ENCODE measurements around the gene FUT2.
"Not testable (repeated sequence)": the region's sequence is repeated elsewhere in the genome, so short reads cannot be mapped to it uniquely, and the experiment has no call there.

FUT2 gene

DNA sequence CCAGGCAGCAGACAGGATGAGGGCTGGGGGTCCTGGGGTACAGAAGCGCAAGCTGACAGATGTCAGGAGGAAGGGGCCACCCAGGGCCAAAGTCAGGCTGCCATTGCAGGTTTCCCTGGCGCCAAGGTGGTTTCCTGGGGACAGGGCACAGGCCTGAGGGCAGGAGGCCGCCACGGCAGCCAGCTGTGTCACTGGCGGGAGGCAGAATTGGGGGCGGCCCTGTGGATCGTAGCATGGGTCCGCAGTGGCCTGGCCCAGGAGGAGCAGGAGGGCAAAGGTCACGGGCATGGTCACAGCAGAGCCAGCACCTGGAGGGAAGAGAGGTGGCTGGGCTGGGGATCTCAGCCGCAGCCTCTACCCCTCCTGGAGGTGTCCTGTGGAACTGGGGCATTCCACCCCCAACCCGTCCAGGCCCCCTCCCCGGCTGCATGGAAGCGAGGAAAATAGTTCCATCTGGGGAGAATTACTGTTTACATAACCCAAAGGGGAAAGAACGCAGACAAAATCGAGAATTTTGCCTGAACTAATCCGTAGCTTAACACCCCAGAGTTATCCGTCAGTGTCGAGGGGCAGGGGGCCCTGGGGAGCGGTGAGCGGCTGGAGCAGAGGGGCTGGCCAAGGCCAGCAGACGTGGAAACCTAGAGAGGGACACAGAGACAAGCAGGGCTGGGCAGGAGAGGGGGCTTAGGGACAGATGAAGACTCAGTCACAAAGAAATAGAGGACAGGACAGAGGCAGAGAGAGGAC lies 24.9 kb upstream of the FUT2 start:
- no peak for DNase-seq (ENCODE audit: low spot score)

DNA sequence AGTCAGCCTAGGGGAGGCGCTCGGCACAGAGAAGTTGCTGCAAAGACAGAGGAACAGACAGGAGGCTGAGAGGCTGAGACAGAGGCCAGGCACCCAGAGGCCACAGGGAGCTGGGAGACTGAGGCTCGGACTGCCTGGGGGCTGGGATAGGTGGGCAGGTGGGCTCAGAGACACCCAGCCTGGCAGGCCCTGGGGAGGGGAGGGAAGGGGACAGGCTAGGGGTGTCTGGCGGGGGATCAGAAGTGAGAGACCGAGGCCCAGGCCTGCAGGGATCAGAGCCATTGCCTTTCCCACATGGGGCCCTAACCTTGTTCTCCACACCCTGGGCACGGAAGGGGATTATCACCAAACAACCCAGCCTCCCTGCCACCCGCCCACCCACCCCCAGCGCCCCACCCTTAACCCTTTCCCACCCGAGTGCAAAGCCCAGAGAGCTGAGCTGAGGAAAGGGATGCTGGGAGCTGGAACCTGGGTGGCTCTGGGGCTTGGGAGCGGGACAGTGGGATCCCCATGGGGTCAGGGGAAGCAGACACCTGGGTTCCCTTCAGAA lies 24.2 kb upstream of the FUT2 start:
- no peak for DNase-seq (ENCODE audit: low spot score)

- DNase-seq (ENCODE audit: low spot score), result no peak
These were observed 22.8 kb upstream of the FUT2 start, which contains the start of gene NTN5 for GRCh38 chr19:48672994-48673393. Gene NTN5, minus strand, starts transcription at chr19:48673017. Its CDS starts 2,031 bp downstream, at chr19:48670986.

- no peak for DNase-seq (ENCODE audit: low spot score)
These were observed 22.2 kb upstream of the FUT2 start for GRCh38 chr19:48673436-48674100.

- DNase-seq (ENCODE audit: low spot score), result no peak
These were observed 21.5 kb upstream of the FUT2 start for GRCh38 chr19:48674216-48674809.

GRCh38 chr19:48674921-48675824 lies 20.6 kb upstream of the FUT2 start:
- peak; percentile 78 for DNase-seq (ENCODE audit: low spot score)

GRCh38 chr19:48676487-48676886 lies 19.3 kb upstream of the FUT2 start:
- DNase-seq (ENCODE audit: low spot score), result no peak

DNA sequence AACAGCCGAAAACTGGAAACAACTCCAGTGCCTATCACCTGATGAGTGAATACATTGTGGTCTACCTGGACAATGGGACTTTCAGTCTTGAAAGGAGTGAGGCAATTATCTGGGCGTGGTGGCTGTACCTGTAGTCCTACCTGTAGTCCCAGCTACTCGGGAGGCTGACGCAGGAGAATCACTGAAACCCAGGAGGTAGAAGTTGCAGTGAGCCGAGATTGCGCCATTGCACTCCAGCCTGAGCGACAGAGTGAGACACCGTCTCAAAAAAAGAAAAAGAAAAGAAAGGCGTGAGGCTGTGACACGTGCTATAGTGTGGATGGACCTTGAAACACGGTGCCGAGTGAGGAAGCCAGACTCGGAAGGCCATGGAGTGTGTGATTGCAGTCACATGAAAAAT lies 18.9 kb upstream of the FUT2 start:
- no peak for DNase-seq (ENCODE audit: low spot score)

GRCh38 chr19:48678201-48678600 lies 17.6 kb upstream of the FUT2 start:
- DNase-seq (ENCODE audit: low spot score), result no peak

DNA sequence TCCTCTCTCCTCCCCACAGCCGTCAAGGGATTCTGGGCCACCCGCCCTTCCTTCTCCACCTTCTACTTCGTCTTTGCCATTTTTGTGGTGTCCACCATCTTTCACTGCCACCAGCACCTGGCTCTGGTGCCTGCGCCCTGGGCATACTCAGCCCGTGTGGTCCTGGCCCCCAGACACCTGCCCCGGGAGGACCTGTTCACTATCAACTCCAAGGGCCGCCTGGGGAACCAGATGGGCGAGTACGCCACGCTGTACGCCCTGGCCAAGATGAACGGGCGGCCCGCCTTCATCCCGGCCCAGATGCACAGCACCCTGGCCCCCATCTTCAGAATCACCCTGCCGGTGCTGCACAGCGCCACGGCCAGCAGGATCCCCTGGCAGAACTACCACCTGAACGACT lies 15.8 kb upstream of the FUT2 start:
- DNase-seq (ENCODE audit: low spot score), result not testable (repeated sequence)

DNA sequence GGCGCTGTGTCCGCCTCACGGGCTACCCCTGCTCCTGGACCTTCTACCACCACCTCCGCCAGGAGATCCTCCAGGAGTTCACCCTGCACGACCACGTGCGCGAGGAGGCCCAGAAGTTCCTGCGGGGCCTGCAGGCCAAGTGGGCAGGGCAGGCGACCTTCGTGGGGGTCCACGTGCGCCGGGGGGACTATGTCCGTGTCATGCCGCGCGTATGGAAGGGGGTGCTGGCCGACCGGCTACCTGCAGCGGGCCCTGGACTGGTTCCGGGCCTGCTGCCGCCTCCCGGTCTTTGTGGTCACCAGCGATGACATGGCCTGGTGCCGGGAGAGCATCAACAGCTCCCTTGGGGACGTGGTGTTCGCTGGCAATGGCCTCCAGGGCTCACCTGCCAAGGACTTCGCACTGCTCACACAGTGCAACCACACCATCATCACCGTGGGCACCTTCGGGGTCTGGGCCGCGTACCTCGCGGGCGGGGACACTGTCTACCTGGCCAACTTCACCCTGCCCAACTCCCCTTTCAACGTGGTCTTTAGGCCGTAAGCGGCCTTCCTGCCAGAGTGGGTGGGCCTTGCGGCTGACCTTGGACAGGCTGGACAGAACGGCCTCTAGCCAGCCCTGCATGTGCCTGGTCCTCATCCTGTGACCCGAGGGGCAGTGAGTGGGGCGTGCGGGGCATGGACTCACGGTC lies 15.2 kb upstream of the FUT2 start:
- no peak for DNase-seq (ENCODE audit: low spot score)

- DNase-seq (ENCODE audit: low spot score), result peak; percentile 74
These were observed 14.7 kb upstream of the FUT2 start for GRCh38 chr19:48681127-48681470.

GRCh38 chr19:48683349-48683748 lies 12.4 kb upstream of the FUT2 start:
- no peak for DNase-seq (ENCODE audit: low spot score)

DNA sequence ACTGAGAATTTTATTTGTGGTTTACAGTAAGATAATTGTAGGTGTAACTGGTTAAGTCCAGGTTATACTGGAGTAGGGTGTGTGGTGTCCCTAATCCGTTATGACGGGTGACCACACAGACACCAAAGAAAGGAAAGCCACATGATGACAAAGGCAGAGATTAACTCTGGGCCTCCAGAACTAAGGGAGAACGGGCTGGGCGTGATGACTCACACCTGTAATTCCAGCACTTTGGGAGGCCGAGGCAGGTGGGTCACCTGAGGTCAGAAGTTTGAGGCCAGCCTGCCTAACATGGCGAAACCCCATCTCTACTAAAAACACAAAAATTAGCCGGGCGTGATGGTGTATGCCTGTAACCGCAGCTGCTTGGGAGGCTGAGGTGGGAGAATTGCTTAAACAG lies 10.2 kb upstream of the FUT2 start:
- peak; percentile 56 for DNase-seq (ENCODE audit: low spot score)

- no peak for DNase-seq (ENCODE audit: low spot score)
These were observed 9.7 kb upstream of the FUT2 start for GRCh38 chr19:48686088-48686487.

DNA sequence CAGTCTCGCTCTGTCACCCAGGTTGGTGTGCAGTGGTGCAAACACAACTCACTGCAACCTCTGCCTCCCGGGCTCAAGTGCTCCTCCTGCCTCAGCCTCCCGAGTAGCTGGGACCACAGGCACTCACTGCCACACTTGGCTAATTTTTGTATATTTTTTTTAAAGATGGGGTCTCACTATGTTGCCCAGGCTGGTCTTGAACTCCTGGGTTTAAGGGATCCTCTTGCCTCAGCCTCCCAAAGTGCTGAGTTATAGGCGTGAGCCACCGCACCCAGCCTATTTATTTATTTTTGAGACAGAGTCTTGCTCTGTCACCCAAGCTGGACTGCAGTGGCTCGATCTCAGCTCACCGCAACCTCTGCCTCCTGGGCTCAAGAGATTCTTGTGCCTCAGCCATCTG lies 9.1 kb upstream of the FUT2 start:
- not testable (repeated sequence) for DNase-seq (ENCODE audit: low spot score)

DNA sequence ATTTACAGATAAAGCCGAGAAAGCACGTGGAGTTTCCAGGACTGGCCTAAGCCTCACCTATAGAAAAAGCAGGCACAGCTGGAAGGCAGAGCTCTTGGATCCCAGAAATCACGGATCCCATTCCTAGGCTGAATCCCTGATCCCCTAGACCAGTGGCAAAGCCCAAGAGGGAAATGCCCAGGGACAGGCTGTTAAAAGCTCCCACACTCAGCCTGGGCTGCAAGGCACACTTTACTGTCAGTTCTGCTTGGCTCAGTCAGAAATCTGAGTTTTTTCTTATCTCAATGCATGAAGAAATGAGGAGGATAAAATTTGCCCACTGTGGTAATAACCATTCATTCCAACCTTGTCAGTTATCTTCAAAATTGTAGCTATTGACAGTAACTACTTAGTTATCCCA lies 8.0 kb upstream of the FUT2 start:
- no peak for DNase-seq (ENCODE audit: low spot score)

GRCh38 chr19:48689449-48689848 lies 6.3 kb upstream of the FUT2 start:
- no peak for DNase-seq (ENCODE audit: low spot score)

DNA sequence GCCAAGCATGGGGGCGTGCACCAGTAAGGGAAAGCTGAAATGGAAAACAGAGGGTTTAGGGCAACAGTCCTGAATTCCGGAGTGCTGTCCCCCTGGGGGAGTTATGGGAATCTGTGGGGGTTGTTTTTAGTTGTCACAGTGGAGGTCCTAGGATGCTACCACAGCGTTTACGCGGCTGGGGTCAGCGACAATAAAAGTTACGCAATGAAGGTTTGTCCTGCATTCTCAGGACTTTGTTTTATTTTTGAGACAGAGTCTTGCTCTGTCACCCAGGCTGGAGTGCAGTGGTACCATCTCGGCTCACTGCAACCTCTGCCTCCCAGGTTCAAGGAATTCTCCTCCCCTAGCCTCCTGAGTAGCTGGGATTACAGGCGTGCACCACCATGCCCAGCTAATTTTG lies 2.1 kb upstream of the FUT2 start:
- DNase-seq (ENCODE audit: low spot score), result not testable (repeated sequence)

GRCh38 chr19:48696353-48697010 lies 711 bp downstream of the FUT2 start:
- DNase-seq (ENCODE audit: low spot score), result peak; percentile 25

- peak; percentile 71 for DNase-seq (ENCODE audit: low spot score)
These were observed 2.3 kb downstream of the FUT2 start for GRCh38 chr19:48698046-48698445.
